ENCODE results near the gene VAT1L.
A peak's percentile ranks its signal among the peaks of the same experiment; 100 is the strongest.

The VAT1L gene

GRCh38 chr16:77822661-77823060 is 34.3 kb downstream of the VAT1L start:
- DNase-seq (ENCODE audit: low read depth): no peak
- H3K4me3 ChIP-seq (ENCODE audit: low read depth, low read length): no peak overlapping the region

GRCh38 chr16:77823067-77823466 is 34.7 kb downstream of the VAT1L start:
- DNase-seq (ENCODE audit: low read depth): no peak
- H3K4me3 ChIP-seq (ENCODE audit: low read depth, low read length): no peak overlapping the region

- no peak for DNase-seq (ENCODE audit: low read depth)
- H3K4me3 ChIP-seq (ENCODE audit: low read depth, low read length): no peak overlapping the region
Observed at GRCh38 chr16:77825196-77825595, 36.8 kb downstream of the VAT1L start.

GRCh38 chr16:77827032-77827431 is 38.7 kb downstream of the VAT1L start:
- no peak overlapping the region for H3K4me3 ChIP-seq (ENCODE audit: low read depth, low read length)
- DNase-seq (ENCODE audit: low read depth): no peak

- H3K4me3 ChIP-seq (ENCODE audit: low read depth, low read length): no peak overlapping the region
- DNase-seq (ENCODE audit: low read depth): peak; percentile 45
Observed at GRCh38 chr16:77833921-77834634, 45.7 kb downstream of the VAT1L start.

- H3K4me3 ChIP-seq (ENCODE audit: low read depth, low read length): no peak overlapping the region
Observed at GRCh38 chr16:77834635-77835540, 46.5 kb downstream of the VAT1L start.

GRCh38 chr16:77836801-77837200 is 48.4 kb downstream of the VAT1L start:
- DNase-seq (ENCODE audit: low read depth): no peak
- no peak overlapping the region for H3K4me3 ChIP-seq (ENCODE audit: low read depth, low read length)

More at GRCh38 chr16:77834635-77835540, 46.5 kb downstream of the VAT1L start:
- peak; percentile 45 for DNase-seq (ENCODE audit: low read depth)

GRCh38 chr16:77838597-77839255 is 50.4 kb downstream of the VAT1L start:
- no peak for DNase-seq (ENCODE audit: low read depth)
- no peak overlapping the region for H3K4me3 ChIP-seq (ENCODE audit: low read depth, low read length)

GRCh38 chr16:77840093-77840492 is 51.7 kb downstream of the VAT1L start:
- no peak overlapping the region for H3K4me3 ChIP-seq (ENCODE audit: low read depth, low read length)
- no peak for DNase-seq (ENCODE audit: low read depth)

GRCh38 chr16:77840673-77841501 is 52.5 kb downstream of the VAT1L start:
- H3K4me3 ChIP-seq (ENCODE audit: low read depth, low read length): no peak overlapping the region
- peak; percentile 25 for DNase-seq (ENCODE audit: low read depth)

- no peak overlapping the region for H3K4me3 ChIP-seq (ENCODE audit: low read depth, low read length)
- no peak for DNase-seq (ENCODE audit: low read depth)
Observed at GRCh38 chr16:77841502-77841763, 53.1 kb downstream of the VAT1L start.

- no peak overlapping the region for H3K4me3 ChIP-seq (ENCODE audit: low read depth, low read length)
- no peak for DNase-seq (ENCODE audit: low read depth)
Observed at GRCh38 chr16:77842468-77842867, 54.1 kb downstream of the VAT1L start.

- no peak for DNase-seq (ENCODE audit: low read depth)
- H3K4me3 ChIP-seq (ENCODE audit: low read depth, low read length): no peak overlapping the region
Observed at GRCh38 chr16:77843405-77843804, 55.0 kb downstream of the VAT1L start.

GRCh38 chr16:77844801-77845200 is 56.4 kb downstream of the VAT1L start:
- DNase-seq (ENCODE audit: low read depth): no peak

GRCh38 chr16:77849646-77850258 is 61.4 kb downstream of the VAT1L start:
- no peak overlapping the region for H3K4me3 ChIP-seq (ENCODE audit: low read depth, low read length)
- no peak for DNase-seq (ENCODE audit: low read depth)

More at GRCh38 chr16:77844801-77845200, 56.4 kb downstream of the VAT1L start:
- H3K4me3 ChIP-seq (ENCODE audit: low read depth, low read length): no peak overlapping the region

- no peak for DNase-seq (ENCODE audit: low read depth)
- no peak overlapping the region for H3K4me3 ChIP-seq (ENCODE audit: low read depth, low read length)
Observed at GRCh38 chr16:77850636-77851333, 62.4 kb downstream of the VAT1L start.

GRCh38 chr16:77853161-77853560 is 64.8 kb downstream of the VAT1L start:
- no peak overlapping the region for H3K4me3 ChIP-seq (ENCODE audit: low read depth, low read length)
- DNase-seq (ENCODE audit: low read depth): no peak

GRCh38 chr16:77856438-77857160 is 68.2 kb downstream of the VAT1L start:
- DNase-seq (ENCODE audit: low read depth): no peak
- no peak overlapping the region for H3K4me3 ChIP-seq (ENCODE audit: low read depth, low read length)
